T-helper 1 cell (primary cell): ENCODE data around the gene PRPH.
"Not testable (repeated sequence)": the region's sequence is repeated elsewhere in the genome, so short reads cannot be mapped to it uniquely, and the experiment has no call there.

Experiments used
- DNase-seq, 5 donors: peaks; one replicate each; pipeline ENCODE4 v3.0.0-alpha.2; 2012 to 2020

Gene PRPH

DNA sequence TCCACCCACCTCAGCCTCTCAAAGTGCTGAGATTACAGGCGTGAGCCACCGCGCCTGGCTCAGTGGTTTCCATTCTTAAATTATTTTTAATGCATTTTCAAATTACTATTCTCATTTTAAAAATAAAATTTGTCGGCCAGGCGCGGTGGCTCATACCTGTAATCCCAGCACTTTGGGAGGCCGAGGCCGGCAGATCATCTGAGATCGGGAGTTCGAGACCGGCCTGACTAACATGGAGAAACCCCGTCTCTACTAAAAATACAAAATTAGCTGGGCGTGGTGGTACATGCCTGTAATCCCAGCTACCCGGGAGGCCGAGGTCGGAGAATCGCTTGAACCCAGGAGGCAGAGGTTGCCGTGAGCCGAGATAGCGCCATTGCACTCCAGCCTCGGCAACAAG is 38.8 kb downstream of the PRPH start:
- DNase-seq: not testable (repeated sequence)

DNA sequence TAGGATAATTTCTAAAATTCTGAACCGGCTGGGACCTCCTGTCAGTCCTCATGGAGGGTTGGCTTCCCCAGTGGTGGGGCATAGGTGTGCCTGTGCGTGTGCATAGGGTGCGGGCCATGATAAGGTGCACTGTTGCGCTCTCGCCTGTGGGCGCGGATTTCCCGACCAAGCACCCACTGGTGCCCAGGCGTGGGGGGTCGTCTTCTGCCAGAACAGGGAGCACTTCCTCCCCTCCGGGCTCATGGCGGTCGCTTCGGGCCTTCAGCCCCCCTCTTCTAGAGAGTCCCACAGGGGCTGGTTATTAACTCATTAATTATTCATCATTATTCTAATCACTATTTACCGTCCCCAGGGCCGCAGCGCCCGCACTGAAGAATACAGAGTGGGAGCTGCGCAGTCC is 39.3 kb downstream of the PRPH start:
- no peak for DNase-seq

DNA sequence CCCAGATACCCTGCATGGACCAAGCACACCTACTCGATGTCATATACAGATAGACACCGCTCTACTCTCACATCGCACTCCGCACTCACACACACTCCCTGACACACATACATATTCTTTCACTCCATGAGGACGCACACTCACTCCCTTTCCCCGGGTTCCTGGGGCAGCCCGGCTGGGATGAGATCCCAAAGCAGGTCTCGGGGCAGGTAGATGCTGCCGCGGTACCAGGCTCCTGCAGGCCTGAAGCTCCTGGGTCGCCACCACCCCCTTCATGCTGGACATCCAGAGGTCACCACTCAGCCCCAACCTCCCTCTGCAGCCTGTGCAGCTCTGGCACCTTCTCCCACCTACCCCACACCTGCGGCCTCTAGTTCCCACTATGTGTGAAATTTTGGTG is 39.7 kb downstream of the PRPH start:
- no peak for DNase-seq

DNA sequence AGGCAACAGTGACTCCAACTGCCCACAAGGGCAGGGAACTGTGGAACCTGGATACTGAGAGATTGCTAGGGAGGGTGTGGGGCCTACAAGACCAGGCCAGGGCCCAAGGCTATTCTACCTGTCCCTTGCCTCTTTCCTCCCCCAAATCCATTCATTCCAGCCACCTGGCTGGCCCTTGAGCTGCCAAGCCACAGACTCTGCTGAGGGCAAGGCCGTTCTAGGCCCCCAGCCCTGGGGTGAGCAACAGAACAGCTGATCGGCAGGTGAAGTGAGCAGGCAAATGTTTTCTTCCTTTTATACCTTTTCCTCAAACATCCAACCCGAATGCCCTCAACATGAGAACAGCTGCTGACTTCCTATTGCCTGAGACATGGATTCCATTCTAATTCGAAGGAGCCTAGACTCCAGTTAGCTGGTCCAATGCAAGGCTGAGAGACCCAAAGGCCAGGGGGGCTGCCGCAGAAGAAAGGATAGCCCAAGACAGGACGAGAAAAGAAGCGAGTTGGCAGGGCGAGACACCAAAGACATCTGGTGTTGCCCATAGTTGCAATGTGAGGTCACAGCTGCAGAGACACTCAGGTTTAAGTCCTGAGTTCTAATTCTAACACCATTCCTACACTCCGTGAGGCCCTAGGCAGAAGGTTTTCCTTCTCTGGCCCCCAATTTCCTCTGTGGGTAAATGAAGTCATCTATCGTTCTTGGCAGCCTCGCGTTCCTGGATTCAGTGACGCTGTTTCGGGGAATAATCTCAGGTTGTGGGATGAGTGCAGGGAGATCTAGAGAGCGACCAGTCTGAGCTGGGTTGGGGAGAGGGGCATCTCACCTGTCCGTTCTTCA is 40.4 kb downstream of the PRPH start:
- DNase-seq: no peak

DNA sequence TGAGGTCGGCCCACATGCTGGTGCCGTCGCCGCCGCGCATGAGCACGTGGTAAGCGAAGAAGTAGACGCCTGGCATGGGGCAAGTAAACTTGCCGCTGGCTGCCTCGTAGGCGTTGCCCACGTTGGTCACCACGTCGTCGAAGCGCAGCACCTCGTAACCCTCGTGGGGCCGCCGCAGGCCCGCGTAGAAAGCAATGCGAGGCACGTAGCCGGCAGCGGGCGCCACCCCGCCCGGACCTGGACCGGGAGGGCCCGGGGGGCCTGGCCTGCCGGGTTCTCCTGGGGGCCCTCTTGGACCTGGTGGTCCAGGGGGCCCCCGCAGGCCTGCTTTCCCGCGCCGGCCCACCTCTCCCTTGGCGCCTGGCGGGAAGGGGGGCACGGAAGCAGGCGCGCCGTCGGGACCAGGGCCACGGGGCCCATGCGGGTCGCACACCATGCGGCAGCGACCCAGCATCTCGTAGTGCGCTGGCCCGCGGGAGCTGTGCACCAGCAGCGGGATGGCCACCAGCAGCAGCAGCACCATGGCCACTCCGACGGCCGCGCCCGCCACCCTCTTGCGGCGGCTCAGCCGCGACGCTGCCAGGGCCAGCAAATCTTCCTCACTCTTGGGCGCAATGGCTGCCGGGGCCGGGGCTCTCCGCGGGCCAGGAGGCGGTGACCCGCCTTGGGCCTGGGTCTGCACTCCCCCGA is 41.2 kb downstream of the PRPH start:
- DNase-seq: no peak

DNA sequence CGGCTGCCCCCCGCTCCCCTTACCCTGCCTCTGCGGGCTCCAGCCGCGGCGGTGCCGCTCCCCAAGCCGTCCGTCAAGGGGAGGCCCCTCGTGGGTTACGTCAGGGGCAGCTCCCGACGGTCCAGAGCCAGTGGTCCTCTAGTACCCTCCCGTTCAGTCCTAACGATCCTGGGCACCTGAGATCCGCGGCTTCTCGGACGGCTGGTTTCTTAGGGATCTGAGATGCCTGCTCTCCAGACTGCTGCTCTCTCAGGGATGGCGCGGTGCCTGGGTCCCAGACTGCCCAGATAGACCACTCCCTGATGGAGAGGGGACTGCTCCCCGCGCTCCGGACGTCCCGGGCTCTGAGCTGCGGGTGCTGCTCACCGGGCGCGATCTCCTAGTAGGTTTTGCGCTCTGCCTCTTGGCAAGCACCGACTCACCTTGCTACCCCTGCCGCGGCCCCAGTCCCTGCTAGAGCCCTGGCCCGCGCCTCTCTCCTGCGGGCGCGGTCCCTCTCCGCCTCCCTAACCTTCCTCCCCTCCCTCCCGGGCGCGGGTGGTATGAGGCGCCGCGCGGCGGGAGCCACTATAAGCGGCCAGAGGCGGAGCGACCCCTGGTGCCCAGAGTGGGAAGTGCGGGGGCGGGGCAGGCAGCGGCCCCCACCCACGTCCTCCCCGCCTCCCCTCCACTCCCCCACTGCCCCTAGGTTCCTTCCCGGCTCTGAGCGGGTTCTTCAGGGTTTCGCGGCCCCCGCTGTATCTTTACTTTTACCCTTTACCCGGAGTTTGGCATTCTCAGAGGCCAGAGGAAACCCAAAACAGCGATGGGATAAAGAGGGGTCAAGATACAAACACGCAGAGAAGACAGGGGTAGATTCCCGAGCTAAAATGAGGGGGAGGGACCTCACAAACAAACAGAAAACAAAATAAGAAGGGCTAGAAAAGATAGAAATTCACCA is 42.0 kb downstream of the PRPH start, which contains the start of gene C1QL4:
Gene C1QL4 (minus strand): TSS at position 544 of the 940 bp plus-strand sequence. CDS start 711 bp downstream, outside the sequence.
- peak; percentile 75 to 85 (median 80) for DNase-seq

DNA sequence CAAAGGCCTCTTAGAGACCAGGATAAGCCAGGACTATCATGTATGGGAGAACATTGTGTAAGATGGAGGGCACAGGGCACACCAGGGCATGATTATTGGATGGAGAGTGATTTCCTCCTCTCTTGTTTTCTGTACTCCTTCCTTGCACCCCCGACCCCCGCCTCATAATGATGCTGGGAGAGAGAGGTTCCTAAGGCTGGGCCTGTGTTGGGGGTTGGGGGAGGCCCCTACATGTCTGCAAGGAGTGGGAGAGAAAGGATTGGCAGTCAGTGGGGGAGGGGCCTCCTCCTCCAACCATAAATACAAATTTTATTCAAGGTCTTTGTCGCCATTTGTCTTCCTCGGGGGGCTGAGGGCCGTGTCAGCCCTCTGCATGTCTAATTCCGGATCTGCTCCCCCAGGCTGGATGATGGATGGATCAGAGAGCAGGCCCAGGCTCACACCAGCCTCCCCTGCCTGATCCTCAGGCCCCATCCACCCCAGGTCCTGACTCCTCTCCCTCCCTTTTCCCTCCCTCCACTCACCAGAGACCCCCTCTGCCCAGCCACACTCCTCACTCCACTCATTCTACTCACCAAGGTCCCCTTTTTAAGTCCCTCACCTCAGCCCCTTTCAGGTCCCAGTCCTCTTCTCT is 44.0 kb downstream of the PRPH start:
- no peak for DNase-seq

DNA sequence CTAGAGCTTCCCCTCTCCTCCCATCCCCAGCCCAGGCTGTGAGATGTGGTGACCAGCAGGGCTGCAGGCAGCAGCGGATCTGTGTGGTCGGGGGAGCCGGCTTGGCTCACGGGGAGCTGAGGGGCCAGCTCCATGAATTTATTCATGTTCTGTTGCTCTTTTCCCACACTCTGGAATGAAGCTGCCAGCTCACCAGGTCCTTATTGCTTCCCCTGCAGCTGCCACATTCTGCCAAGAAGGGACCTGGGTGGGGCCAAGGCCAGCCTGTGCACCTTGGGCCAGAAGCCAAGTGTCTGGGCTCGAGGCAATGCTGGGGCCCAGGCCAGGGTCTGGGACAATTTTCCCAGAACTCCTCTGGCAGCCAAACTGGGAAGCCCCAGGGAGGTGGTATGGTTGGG is 44.5 kb downstream of the PRPH start:
- no peak for DNase-seq

DNA sequence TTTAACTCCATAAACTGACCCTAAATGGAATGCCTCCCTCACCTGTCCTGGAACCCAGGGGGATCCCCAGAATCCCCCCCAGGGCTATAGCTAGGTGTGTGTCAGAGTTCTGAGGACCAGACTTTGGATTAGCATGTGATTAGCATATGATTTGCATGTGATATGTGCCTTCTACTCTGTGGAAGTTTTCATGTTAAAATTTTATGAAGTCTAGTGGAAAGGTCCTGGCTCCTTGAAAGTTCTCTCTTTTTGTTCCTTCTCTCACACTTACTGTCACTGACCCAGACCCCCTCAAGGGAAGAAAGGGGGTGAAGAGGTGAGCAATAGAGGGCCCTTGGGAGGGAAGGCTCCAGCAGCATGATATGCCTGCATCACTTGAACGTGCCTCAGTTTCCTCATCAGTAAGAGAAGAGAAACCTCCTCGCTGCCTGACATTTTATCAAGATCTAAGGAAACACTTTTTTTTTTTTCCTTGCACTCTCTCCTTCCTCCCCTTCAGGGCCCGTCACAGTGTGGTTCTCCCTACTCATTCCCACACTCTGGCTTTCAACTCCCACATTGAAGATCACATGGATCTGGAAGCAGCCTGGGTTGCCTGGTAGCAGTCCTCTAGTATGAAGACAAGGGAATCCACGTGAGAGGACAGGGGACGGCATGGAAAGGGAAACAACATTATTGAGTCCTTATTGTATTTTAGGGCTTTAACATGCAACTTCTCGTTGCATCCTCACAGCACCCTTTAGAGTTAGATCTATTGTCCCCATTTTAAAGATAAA is 45.3 kb downstream of the PRPH start:
- DNase-seq: no peak

DNA sequence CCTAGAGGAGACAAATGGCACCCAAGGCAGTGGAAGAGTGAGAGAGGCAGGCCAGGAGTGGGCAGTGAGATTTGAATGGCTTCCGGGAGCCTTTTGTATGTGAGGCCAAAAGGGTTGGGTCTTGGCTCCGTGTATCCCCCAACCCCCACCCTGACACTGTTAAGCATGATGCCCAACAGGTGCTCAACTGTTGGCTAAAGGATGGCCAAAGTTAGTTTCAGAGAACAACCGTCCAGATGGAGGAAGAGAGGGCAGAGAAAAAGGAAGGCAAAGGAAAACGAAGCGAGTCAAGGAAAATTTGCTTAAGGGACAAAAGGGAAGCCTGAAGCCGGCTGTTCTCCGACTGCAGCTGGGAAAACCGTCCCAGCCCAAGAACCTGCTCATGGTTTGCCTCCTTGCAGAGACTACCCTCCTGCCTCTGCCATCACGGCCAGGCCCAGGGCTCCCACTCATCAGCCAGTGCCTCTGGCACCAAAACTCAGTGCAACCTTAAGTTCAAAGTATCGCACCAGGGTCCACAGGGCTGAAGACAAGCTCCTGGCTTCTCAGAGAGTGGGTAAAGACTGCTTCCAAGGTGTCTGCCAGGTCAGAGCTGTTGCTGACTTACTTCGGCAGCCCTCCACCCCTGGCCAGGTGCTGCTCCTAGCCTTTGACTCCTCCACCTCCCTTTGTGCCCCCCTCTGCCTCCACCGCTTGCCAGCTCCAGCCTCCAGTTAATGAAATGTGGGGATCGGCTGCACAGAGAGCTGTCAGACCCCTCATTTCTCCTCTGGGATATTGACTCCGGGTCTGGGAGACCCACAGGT is 46.2 kb downstream of the PRPH start:
- no peak for DNase-seq

DNA sequence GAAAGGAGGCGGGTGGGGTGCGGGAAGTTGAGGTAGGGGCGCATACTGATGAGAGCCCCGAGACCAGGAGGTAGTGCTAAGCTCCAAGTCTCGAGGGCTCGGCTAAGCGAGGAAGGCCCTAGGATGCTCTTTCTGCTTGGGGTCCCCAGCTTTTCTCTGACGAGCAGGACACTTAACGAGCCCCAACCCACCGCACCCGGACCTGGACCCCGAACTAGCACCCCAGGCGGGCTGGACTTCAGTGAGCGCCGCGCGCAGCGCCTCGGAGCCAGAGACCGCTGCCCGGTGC is 46.8 kb downstream of the PRPH start:
- DNase-seq: no peak

DNA sequence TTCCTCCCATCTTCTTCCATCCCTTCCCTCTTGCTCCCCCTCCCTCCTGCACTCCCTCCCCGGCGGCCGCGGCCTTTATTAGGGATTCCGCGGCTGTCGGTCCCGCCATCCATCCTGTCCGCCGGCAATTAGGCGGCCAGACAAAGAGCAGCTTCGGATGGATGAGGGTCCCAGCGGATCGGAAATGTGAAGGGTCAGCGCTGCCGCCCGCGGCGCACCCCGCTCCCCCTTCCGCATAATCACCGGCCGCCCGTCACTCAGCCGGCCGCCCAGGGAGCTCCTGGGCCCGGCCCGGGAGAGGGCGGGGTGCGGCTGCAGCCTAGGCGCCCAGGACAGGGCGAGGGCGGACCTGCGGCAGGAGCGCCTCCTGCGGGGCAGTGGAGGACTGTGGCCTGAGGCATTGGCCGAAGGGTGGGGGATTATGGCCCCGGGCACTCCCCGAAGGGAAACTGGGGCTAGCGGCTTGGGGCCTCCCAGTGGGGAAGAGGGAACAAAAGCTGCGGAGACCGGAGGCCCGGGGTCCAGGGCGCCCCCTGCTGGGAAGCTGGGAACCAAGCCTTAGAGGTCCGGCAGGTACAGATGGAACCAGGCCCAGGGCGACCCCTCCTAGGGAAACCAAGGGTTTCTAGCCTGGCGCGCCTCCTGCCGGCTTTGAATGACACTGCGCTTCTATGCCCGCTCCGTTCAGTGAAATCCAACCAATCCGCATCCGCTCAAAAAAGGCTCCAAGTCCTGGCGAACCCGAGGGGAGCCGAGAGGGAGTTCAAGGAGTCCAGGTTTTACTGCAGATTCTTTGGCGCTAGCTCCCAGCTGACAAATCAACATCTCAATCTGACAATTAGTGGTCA is 47.3 kb downstream of the PRPH start:
- DNase-seq: peak; percentile 50 to 77 (median 60)

DNA sequence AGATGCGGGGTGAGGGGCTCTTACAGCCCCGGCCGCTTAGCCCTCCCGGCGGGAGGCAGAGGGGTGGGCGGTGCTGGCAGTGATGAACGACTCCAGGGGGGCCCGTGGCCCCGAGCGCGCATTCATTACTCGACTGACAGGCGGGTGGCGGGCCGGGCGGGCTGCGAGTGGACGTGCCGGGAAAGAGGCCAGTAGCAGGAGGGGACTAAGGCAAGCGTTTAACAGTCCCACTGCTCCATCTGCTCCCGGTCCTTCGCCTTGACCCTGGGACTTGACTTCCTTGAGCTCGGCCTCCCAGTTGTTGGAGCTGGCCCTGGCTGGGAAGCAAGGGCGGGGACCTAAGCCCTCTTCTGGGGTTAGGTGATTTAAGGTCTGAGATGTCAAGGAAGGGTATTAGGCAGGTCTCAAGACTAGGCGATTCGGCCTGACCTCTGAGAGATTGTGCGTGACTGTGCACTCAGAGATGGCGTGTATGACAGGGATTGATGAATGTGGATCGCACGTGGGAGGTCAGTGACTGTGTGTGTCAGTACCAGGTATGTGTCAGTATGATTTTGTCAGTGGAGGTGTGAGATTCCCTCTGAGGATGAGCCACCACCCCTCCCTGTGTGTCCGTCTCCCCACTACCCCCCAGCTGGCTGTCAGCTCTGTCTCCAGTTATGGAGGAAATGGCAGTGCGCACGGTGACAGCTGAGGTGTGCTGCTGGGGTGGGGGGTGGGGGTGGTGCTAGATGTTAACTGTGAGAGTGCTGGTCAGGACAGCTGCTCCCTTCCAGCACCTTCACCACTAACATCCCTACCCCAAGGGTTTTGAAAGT is 48.2 kb downstream of the PRPH start:
- DNase-seq: no peak

DNA sequence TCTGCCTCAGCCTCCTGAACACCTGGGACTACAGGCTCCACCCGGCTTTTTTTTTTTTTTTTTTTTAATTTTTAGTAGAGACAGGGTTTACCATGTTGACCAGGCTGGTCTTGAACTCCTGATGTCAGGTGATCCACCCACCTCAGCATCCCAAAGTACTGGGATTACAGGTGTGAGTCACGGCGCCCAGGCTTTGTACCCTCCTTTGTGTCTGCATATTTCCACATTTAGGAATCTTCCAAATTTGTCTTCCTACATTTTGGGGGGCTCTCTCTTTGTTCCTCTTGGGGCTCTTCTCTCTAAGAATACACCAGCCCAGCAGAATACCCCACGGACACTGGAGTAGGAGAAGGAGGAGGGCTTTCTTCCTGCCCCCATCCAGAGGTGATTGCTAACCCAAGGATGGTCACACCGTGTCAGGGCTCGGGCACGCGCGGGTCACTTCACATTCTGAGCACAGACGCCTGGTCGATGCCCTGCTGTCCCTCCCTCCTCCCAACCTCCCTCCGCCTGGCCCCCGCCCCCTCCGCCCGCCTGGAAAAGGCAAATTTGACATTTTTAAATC is 49.6 kb downstream of the PRPH start:
- no peak for DNase-seq

DNA sequence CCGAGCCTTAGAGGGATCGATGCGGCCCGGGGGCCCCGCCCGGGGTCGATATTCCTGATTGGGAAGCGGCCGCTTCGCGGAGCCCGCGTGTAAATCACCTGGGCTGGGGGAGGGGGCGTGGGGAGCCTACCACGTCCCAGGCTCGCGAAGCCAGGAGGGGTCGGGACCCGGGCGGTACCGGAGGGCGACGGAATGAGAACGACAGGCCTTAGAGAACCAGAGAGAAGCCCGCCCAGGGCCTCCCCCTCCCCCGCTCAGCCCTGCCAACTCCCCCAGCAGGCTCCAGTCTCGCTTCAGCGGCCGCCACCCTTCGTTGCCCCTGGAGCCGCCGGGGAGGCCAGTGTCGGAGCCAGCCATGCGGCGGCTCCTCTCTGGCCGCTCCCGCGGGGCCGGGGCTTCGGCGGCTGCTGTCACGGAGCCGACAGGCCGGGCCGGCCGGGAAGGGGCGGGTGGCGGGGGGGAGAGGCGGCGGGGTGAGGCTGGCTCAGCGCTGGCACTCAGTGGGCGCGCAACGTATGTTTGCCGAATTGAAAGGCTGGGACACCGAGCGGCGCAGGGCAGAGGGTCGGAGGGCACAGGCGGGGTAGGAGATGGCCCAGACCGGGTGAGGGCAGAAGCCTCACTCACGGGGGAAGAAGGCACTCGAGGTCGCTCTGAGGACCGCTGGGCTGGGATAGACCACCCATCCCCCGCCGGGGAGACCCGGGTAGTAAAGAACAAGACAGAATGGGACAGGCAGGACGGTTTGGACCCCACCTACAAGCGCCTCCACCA is 50.3 kb downstream of the PRPH start:
- no peak for DNase-seq

DNA sequence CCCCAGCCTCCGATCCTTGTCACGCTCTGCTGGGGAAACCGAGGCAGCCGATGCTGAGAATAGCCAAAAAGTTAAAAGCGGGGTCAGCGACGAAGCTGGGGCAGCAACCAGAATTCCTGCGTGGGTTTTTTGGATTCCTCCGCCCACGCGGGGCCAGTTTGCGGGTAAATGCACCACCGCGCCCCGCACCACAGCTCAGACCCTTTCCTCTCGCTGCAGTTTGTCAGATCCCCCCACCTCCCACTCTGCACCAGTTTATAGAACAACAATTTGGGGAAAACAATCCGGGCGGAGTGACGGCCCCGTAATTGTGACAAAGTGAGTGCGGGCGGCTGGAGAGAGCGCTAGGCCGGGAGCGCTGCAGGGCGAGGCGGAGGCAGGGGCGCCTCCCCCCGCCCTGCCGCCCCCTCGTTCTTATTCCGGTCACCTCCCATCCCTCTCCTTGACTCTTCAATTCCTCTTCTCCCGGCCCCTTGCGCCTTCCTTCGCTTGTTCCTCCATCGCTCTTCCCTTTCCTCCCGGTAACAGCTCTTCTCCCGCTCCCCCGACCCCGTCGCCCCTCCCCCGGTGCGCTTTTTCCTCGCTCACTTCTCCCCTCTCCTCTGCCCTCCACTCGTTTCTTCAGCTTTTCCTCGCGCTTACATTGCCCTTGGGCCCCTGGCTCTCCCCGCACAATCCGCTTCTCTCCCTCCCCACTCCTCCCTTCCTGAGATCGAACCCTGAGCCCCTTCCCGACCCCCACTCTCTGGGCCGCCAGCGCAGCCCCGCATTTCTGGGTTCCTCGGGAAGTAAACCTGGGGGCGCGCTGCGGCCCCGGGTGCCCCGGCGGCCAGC is 51.1 kb downstream of the PRPH start:
- DNase-seq: no peak
